T-helper 22 cell (primary cell): ENCODE data around the gene KLHDC8B.

Experiments
- DNase-seq: peaks from one replicate; pipeline ENCODE4 v3.0.0-alpha.2; 2020; ENCODE audit warnings: low read depth

KLHDC8B gene

GRCh38 chr3:49171119-49171774, at the start of gene KLHDC8B:
TSS of gene KLHDC8B (plus strand) at chr3:49171598. CDS start at chr3:49172770, 1,172 bp downstream.
- peak; percentile 49 for DNase-seq

GRCh38 chr3:49122022-49122421, 49.4 kb upstream of the KLHDC8B start:
- DNase-seq: no peak

- DNase-seq: no peak
Observed at GRCh38 chr3:49122451-49122850, 48.9 kb upstream of the KLHDC8B start.

GRCh38 chr3:49122886-49123545, 48.4 kb upstream of the KLHDC8B start:
- no peak for DNase-seq

- DNase-seq: no peak
Observed at GRCh38 chr3:49123687-49124086, 47.7 kb upstream of the KLHDC8B start.

- DNase-seq: no peak
Observed at GRCh38 chr3:49124203-49124602, 47.2 kb upstream of the KLHDC8B start.

GRCh38 chr3:49124991-49125670, 46.3 kb upstream of the KLHDC8B start:
- DNase-seq: no peak

GRCh38 chr3:49131040-49131439, 40.4 kb upstream of the KLHDC8B start:
- DNase-seq: no peak

GRCh38 chr3:49131576-49131975, 39.8 kb upstream of the KLHDC8B start:
- no peak for DNase-seq

GRCh38 chr3:49132073-49132436, 39.3 kb upstream of the KLHDC8B start:
- DNase-seq: no peak

- DNase-seq: no peak
Observed at GRCh38 chr3:49132437-49133225, 38.8 kb upstream of the KLHDC8B start, which contains the start of gene LAMB2. TSS of gene LAMB2 (minus strand) at chr3:49133050. CDS start at chr3:49132867, 183 bp downstream.

- no peak for DNase-seq
Observed at GRCh38 chr3:49133226-49133951, 38.0 kb upstream of the KLHDC8B start.

- no peak for DNase-seq
Observed at GRCh38 chr3:49134471-49135265, 36.7 kb upstream of the KLHDC8B start.

- DNase-seq: no peak
Observed at GRCh38 chr3:49135499-49135898, 35.9 kb upstream of the KLHDC8B start.

GRCh38 chr3:49140080-49140479, 31.3 kb upstream of the KLHDC8B start:
- DNase-seq: no peak

- DNase-seq: no peak
Observed at GRCh38 chr3:49148159-49148558, 23.2 kb upstream of the KLHDC8B start.

GRCh38 chr3:49151610-49152009, 19.8 kb upstream of the KLHDC8B start:
- DNase-seq: no peak

GRCh38 chr3:49153349-49153912, 18.0 kb upstream of the KLHDC8B start:
- DNase-seq: no peak

- no peak for DNase-seq
Observed at GRCh38 chr3:49157289-49157688, 14.1 kb upstream of the KLHDC8B start.

GRCh38 chr3:49158103-49158709, 13.2 kb upstream of the KLHDC8B start:
- DNase-seq: peak; percentile 32
